ENCODE measurements around the gene GNG13. TPM values are rescaled to one million over a fixed set of nuclear protein-coding genes. Genes with fewer than 3 reads are reported as not detected.

The GNG13 gene
- total and polyA plus RNA-seq, 2 donors (not counting 3 experiments of a cell fraction or from before 2014, with no cell fraction given) = not detected

- dilution Hi-C loops (cut with MboI; ENCODE audit: extremely low pct_ligation_motif_present, low sequenced_read_pairs) = no loop called here
- Histone ChIP-seq H4K20me1 (replicated peaks; ENCODE audit: control insufficient read depth, extremely low read depth, insufficient read depth, low read length) (no peaks in the 10 kb centered on the region), H3K4me1 (ENCODE audit: control insufficient read depth, extremely low read depth, insufficient read depth, low read length) (no peaks in the 10 kb centered on the region), H3K9me1 (replicated peaks; ENCODE audit: control insufficient read depth, extremely low read depth, insufficient read depth, low read length) (no peaks in the 10 kb centered on the region), H3K36me3 (ENCODE audit: control insufficient read depth in 2 of 2, extremely low read depth in 1 of 2, insufficient read depth in 2 of 2, low read length in 2 of 2) (no peaks in the 10 kb centered on the region), H2AFZ (ENCODE audit: low read depth, low read length) (no peak overlapping the region), H3K27me3 (ENCODE audit: control insufficient read depth in 2 of 2, insufficient read depth in 2 of 2, low read length in 2 of 2) (no peaks in the 10 kb centered on the region), H3K4me2 (ENCODE audit: insufficient read depth, low read length) (no peak overlapping the region), H3K79me2 (ENCODE audit: control insufficient read depth, insufficient read depth, low read length) (no peaks in the 10 kb centered on the region), H3K27ac (ENCODE audit: insufficient read depth, low read depth, low read length) (no peak overlapping the region), H3K9me3 (replicated peaks; ENCODE audit: control insufficient read depth, insufficient read depth, low read length) (no peaks in the 10 kb centered on the region), H3K4me3 (replicated peaks in 1 of 3; ENCODE audit: insufficient read depth in 1 of 3, low read depth in 1 of 3, low read length in 3 of 3) (no peak overlapping the region), H3K9ac (replicated peaks; ENCODE audit: extremely low read depth, insufficient read depth, low read length) (no peak overlapping the region)
- no peak for TF ChIP-seq CTCF (IDR thresholded peaks at IDR 0.05; ENCODE audit: extremely low read depth in 1 of 2, insufficient read depth in 1 of 2, low read depth in 1 of 2, low read length in 2 of 2)
- TF ChIP-seq POLR2AphosphoS5 (IDR thresholded peaks at IDR 0.05; ENCODE audit: insufficient read depth, low read depth, low read length) = no peak
- no peak for TF ChIP-seq FOS (IDR thresholded peaks at IDR 0.05; ENCODE audit: borderline replicate concordance, insufficient read depth, low read length)
- no peak for TF ChIP-seq GATA2 (IDR thresholded peaks at IDR 0.05; ENCODE audit: insufficient read depth, insufficient read length, low read depth, low read length)
- TF ChIP-seq POLR2A (IDR thresholded peaks at IDR 0.05; ENCODE audit: low read depth, low read length) = no peak
- no peak for TF ChIP-seq EZH2 (IDR thresholded peaks at IDR 0.05; ENCODE audit: borderline replicate concordance, low read depth, low read length, severe bottlenecking)
- TF ChIP-seq JUN (IDR thresholded peaks at IDR 0.05; ENCODE audit: borderline replicate concordance, insufficient read depth, insufficient read length, low read depth) = no peak
- DNase-seq (ENCODE audit: low read depth, low spot score) (no peak), FAIRE-seq (no peak)
- no TSS peak for BruUV-seq (replicated peaks)
- ChIA-PET CTCF (no interaction called here), POLR2A (no interaction called here)
- intact Hi-C loops (cut with micrococcal nuclease) = no loop called here
These were observed 37.8 kb downstream of the GNG13 start for GRCh38 chr16:762595-763268.
